H1 (cell line): ENCODE results near the gene SCFD1. TPM values are rescaled to one million over a fixed set of nuclear protein-coding genes. Genes with fewer than 3 reads are reported as not detected.
"Not testable (repeated sequence)": the region's sequence is repeated elsewhere in the genome, so short reads cannot be mapped to it uniquely, and the experiment has no call there.

Source experiments
- CTCF ChIA-PET: fragments of 300-600 bp; sonication (Branson Sonifier 250); formaldehyde crosslinking; loops from one replicate; lab custom pipeline; 2021; ENCODE audit not compliant: partially characterized antibody; lab: Charles Lee
- POLR2A ChIA-PET: fragments of 300-600 bp; sonication (Branson Sonifier 250); formaldehyde crosslinking; loops from one replicate; lab custom pipeline; 2021; ENCODE audit warnings: inconsistent platforms; ENCODE audit not compliant: partially characterized antibody; lab: Charles Lee
- DNase-seq, 2 experiments: peaks; one replicate each; pipeline versions ENCODE4 v3.0.0 to v3.0.0-alpha.2; 2010 to 2022; ENCODE audit warnings: low spot score in 2 of 2, low read depth in 1 of 2, mixed read lengths in 1 of 2
- FAIRE-seq: peaks from 2 replicates; lab custom pipeline; 2011; peaks lifted over from hg19 to GRCh38; lab: Jason Lieb, UNC
- H2AFZ ChIP-seq: 2 replicates; pipeline ENCODE4 v1.8.1; 2012; ENCODE audit warnings: low read length, inconsistent platforms
- H2AK5ac ChIP-seq: 2 replicates; pipeline ENCODE4 v1.6.1; 2013; ENCODE audit warnings: low read depth, low read length
- H2BK120ac ChIP-seq: replicated peaks from 2 replicates; pipeline ENCODE3; 2013; ENCODE audit warnings: low read depth, low read length, inconsistent platforms
- H2BK12ac ChIP-seq: 2 replicates; pipeline ENCODE4 v1.6.1; 2013; ENCODE audit warnings: low read depth, low read length
- H2BK15ac ChIP-seq: 2 replicates; pipeline ENCODE4 v1.6.1; 2013; ENCODE audit warnings: low read length
- H2BK20ac ChIP-seq: 2 replicates; pipeline ENCODE4 v1.6.1; 2013; ENCODE audit warnings: low read length
- H2BK5ac ChIP-seq: 2 replicates; pipeline ENCODE4 v1.6.1; 2013; ENCODE audit warnings: low read depth, low read length
- H3K14ac ChIP-seq: 2 replicates; pipeline ENCODE4 v1.6.1; 2013; ENCODE audit warnings: inconsistent platforms; ENCODE audit not compliant: insufficient read length
- H3K18ac ChIP-seq: 2 replicates; pipeline ENCODE4 v1.6.1; 2013; ENCODE audit warnings: low read length; ENCODE audit errors: extremely low read depth
- H3K23ac ChIP-seq: 2 replicates; pipeline ENCODE4 v1.6.1; 2013; ENCODE audit warnings: inconsistent platforms; ENCODE audit not compliant: insufficient read length
- H3K23me2 ChIP-seq: 2 replicates; pipeline ENCODE4 v1.6.1; 2013; ENCODE audit warnings: low read depth, low read length
- H3K27ac ChIP-seq: 2 replicates; pipeline ENCODE4 v1.6.1; 2011; ENCODE audit warnings: low read depth, low read length, inconsistent platforms
- H3K27me3 ChIP-seq, 4 experiments: replicated peaks in 1 of 4; 1 replicate in 1 of 4; 2 replicates in 3 of 4; pipeline versions ENCODE4 v1.6.1 to v1.8.1; 2011 to 2013; ENCODE audit warnings: low read length in 3 of 4, mild to moderate bottlenecking in 3 of 4, inconsistent platforms in 2 of 4, mixed read lengths in 2 of 4, moderate library complexity in 1 of 4; ENCODE audit not compliant: control insufficient read depth in 3 of 4, insufficient read depth in 3 of 4; ENCODE audit errors: extremely low read depth in 1 of 4
- H3K36me3 ChIP-seq, 4 experiments: 2 replicates each; pipeline versions ENCODE4 v1.6.1 to v1.8.1; 2011 to 2013; ENCODE audit warnings: mild to moderate bottlenecking in 4 of 4, low read length in 3 of 4, moderate library complexity in 2 of 4, control low read depth in 1 of 4, inconsistent platforms in 1 of 4; ENCODE audit not compliant: insufficient read depth in 4 of 4, control insufficient read depth in 2 of 4
- H3K4ac ChIP-seq: replicated peaks from 2 replicates; pipeline ENCODE3; 2013; ENCODE audit warnings: low read length, low read depth, mixed read lengths, inconsistent platforms; ENCODE audit not compliant: insufficient read length
- H3K4me1 ChIP-seq, 4 experiments: replicated peaks in 1 of 4; 1 replicate in 1 of 4; 2 replicates in 3 of 4; pipeline versions ENCODE4 v1.6.1 to v1.8.1; 2011 to 2013; ENCODE audit warnings: low read length in 3 of 4, inconsistent platforms in 2 of 4, mixed read lengths in 1 of 4; ENCODE audit not compliant: insufficient read depth in 4 of 4, control insufficient read depth in 3 of 4
- H3K4me2 ChIP-seq, 2 experiments: 2 replicates each; pipeline versions ENCODE4 v1.6.1 to v1.8.1; 2011 to 2013; ENCODE audit warnings: low read depth in 2 of 2, low read length in 2 of 2, control low read depth in 1 of 2, inconsistent platforms in 1 of 2, mild to moderate bottlenecking in 1 of 2; ENCODE audit not compliant: insufficient read depth in 1 of 2
- H3K4me3 ChIP-seq, 4 experiments: fragments of 200-600, 300-600 bp in 1 of 4; sonication (generic), shearing (Covaris generic), sonication (Bioruptor Twin) in 1 of 4; 2 replicates each; pipeline versions ENCODE4 v1.5.1 to v1.8.1; 2011 to 2016; ENCODE audit warnings: low read length in 4 of 4, low read depth in 3 of 4, control low read depth in 2 of 4, inconsistent platforms in 2 of 4, mild to moderate bottlenecking in 2 of 4, mixed read lengths in 1 of 4, moderate library complexity in 1 of 4; ENCODE audit not compliant: insufficient read depth in 2 of 4; ENCODE audit errors: extremely low read depth in 1 of 4
- H3K56ac ChIP-seq: replicated peaks from 2 replicates; pipeline ENCODE3; 2013; ENCODE audit warnings: low read depth, mild to moderate bottlenecking, mixed read lengths, low read length, inconsistent platforms; ENCODE audit not compliant: insufficient read length
- H3K79me1 ChIP-seq: 2 replicates; pipeline ENCODE4 v1.6.1; 2013; ENCODE audit warnings: low read depth, low read length, control low read depth
- H3K79me2 ChIP-seq, 2 experiments: 2 replicates each; pipeline versions ENCODE4 v1.6.1 to v1.8.1; 2012 to 2013; ENCODE audit warnings: low read length in 2 of 2, mild to moderate bottlenecking in 2 of 2, inconsistent platforms in 1 of 2; ENCODE audit not compliant: insufficient read depth in 2 of 2, control insufficient read depth in 1 of 2
- H3K9ac ChIP-seq, 4 experiments: replicated peaks in 1 of 4; 1 replicate in 1 of 4; 2 replicates in 3 of 4; pipeline versions ENCODE4 v1.6.1 to v1.8.1; 2011 to 2013; ENCODE audit warnings: low read depth in 3 of 4, low read length in 3 of 4, control low read depth in 2 of 4, mild to moderate bottlenecking in 2 of 4, moderate library complexity in 2 of 4, inconsistent platforms in 1 of 4; ENCODE audit errors: extremely low read depth in 1 of 4
- H3K9me3 ChIP-seq, 2 experiments: 2 replicates each; pipeline versions ENCODE4 v1.6.1 to v1.8.1; 2012 to 2013; ENCODE audit warnings: mild to moderate bottlenecking in 2 of 2, moderate library complexity in 2 of 2, control low read depth in 1 of 2, inconsistent platforms in 1 of 2, low read depth in 1 of 2, low read length in 1 of 2, mixed read lengths in 1 of 2; ENCODE audit not compliant: insufficient read depth in 2 of 2
- H4K20me1 ChIP-seq, 2 experiments: replicated peaks in 1 of 2; 2 replicates each; pipeline versions ENCODE3 to v1.8.1; 2011 to 2013; ENCODE audit warnings: inconsistent platforms in 2 of 2, low read length in 2 of 2, mild to moderate bottlenecking in 1 of 2; ENCODE audit not compliant: insufficient read depth in 2 of 2, control insufficient read depth in 1 of 2
- H4K5ac ChIP-seq: 2 replicates; pipeline ENCODE4 v1.6.1; 2013; ENCODE audit warnings: low read length, low read depth, mixed read lengths, inconsistent platforms; ENCODE audit not compliant: insufficient read length
- H4K8ac ChIP-seq: 2 replicates; pipeline ENCODE4 v1.8.0; 2013; ENCODE audit warnings: mild to moderate bottlenecking, moderate library complexity, low read length, inconsistent platforms; ENCODE audit not compliant: insufficient read depth; ENCODE audit errors: extremely low read depth
- H4K91ac ChIP-seq: replicated peaks from 2 replicates; pipeline ENCODE3; 2013; ENCODE audit warnings: low read length, mixed read lengths, inconsistent platforms; ENCODE audit not compliant: insufficient read length
- WGBS, 2 experiments: shearing (Covaris generic) in 1 of 2; methylation state at CpG; one replicate each; pipeline versions ENCODE4 v1.1.6 to v1.1.7; 2013 to 2015; ENCODE audit warnings: low lambda C conversion rate in 2 of 2, mixed read lengths in 2 of 2, inconsistent platforms in 1 of 2, low coverage in 1 of 2, missing lambda C conversion rate in 1 of 2; ENCODE audit not compliant: insufficient replicate concordance in 2 of 2, insufficient coverage in 1 of 2, insufficient read length in 1 of 2; ENCODE audit errors: extremely low coverage in 1 of 2, missing lambda C conversion rate in 1 of 2; 5-methylcytosine and 5-hydroxymethylcytosine counted together
- polyA plus RNA-seq, 7 experiments: library from polyadenylated mRNA; depleted of rRNA in 3 of 7; stranded (reverse) in 5 of 7; unstranded in 2 of 7; fragments of >200 nt in 5 of 7; fragments of 200-250 nt in 2 of 7; gene quantifications; 1 replicate in 5 of 7; 2 replicates in 1 of 7; 4 replicates in 1 of 7; pipeline versions ENCODE4 v1.2.1 to v1.2.3, GENCODE V29; 2011 to 2013; ENCODE audit warnings: missing spikeins in 2 of 7, mixed read lengths in 2 of 7
- total RNA-seq: library from RNA; stranded (reverse); fragmentation: NEBNext Ultra II Directional; extraction: Animal tissue kit (Norgen Biotek cat#: 25700); gene quantifications from 2 replicates; pipeline ENCODE4 v1.2.1, GENCODE V29; 2021

The SCFD1 gene
- total and polyA plus RNA-seq, 2 of the 8 experiments (the other 6 are each of a cell fraction or from before 2014, with no cell fraction given) = 32.8 to 64.5 TPM

DNA sequence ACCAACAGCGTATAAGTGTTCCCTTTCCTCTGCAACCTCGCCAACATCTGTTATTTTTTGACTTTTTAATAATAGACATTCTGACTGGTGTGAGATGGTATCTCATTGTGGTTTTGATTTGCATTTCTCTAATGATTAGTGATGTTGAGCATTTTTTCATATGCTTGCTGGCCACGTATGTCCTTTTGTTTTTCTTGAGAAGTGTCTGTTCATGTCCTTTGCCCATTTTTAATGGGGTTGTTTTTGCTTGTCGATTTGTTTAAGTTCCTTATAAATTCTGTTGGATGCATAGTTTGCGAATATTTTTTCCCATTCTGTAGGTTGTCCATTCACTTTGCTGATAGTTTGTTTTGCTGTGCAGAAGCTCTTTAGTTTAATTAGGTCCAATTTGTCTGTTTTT lies 22.3 kb downstream of the SCFD1 start:
- H3K9ac ChIP-seq, H2BK12ac ChIP-seq, H4K20me1 ChIP-seq, H2AFZ ChIP-seq, H3K14ac ChIP-seq, H4K91ac ChIP-seq, H2BK15ac ChIP-seq, H3K27me3 ChIP-seq, H4K5ac ChIP-seq, H3K4ac ChIP-seq, H3K4me3 ChIP-seq, H3K4me1 ChIP-seq, H2BK120ac ChIP-seq, H3K23me2 ChIP-seq, H3K23ac ChIP-seq, H3K18ac ChIP-seq, DNase-seq, H2BK20ac ChIP-seq, H4K8ac ChIP-seq, H2BK5ac ChIP-seq, H3K56ac ChIP-seq, H2AK5ac ChIP-seq, H3K79me1 ChIP-seq, FAIRE-seq, H3K27ac ChIP-seq, H3K4me2 ChIP-seq, POLR2A ChIA-PET: not testable (repeated sequence)
- CTCF ChIA-PET = interaction anchor here (1.8 kb wide), 1 partner anchor 12 kb away, joined by 4 read pairs; no protein-coding TSS in a partner anchor
- peaks cover 0 to 14% of the 10 kb centered on the region in 2 experiments; a peak in 1 of 4 replicates for H3K79me2 ChIP-seq
- 92% methylated on average over 5 of the region's 5 CpGs; no CpG with 5 or more reads in 1 of the 2 experiments for WGBS, 2 experiments
- H3K36me3 ChIP-seq = peaks cover 0 to 57% (median 20%) of the 10 kb centered on the region in 4 experiments; a peak in 7 of 8 replicates
- H3K9me3 ChIP-seq = peaks cover 5 to 15% of the 10 kb centered on the region in 2 experiments; a peak in 2 of 4 replicates
